Liver (tissue), 9 donors: ENCODE data around the gene PCDHGB2. TPM values are rescaled to one million over a fixed set of nuclear protein-coding genes. Genes with fewer than 3 reads are reported as not detected.
A peak's percentile ranks its signal among the peaks of the same experiment; 100 is the strongest.

Source experiments
- DNase-seq: peaks from one replicate; pipeline ENCODE4 v3.0.0-alpha.2; 2017; ENCODE audit warnings: low spot score
- H3K27ac ChIP-seq, 2 donors: one replicate each; pipeline ENCODE4 v1.7.0; 2013; ENCODE audit warnings: inconsistent platforms in 2 of 2, low read length in 2 of 2, control low read depth in 1 of 2, low read depth in 1 of 2, mild to moderate bottlenecking in 1 of 2
- H3K27me3 ChIP-seq, 4 donors: one replicate each; pipeline versions ENCODE4 v1.6.1 to v1.7.0; 2013; ENCODE audit warnings: low read length in 3 of 4, inconsistent platforms in 1 of 4, mild to moderate bottlenecking in 1 of 4, moderate library complexity in 1 of 4; ENCODE audit not compliant: control insufficient read depth in 4 of 4, insufficient read depth in 4 of 4
- H3K36me3 ChIP-seq, 4 donors: one replicate each; pipeline versions ENCODE4 v1.6.1 to v1.7.0; 2013; ENCODE audit warnings: low read length in 3 of 4, mild to moderate bottlenecking in 3 of 4, low read depth in 1 of 4, moderate library complexity in 1 of 4; ENCODE audit not compliant: control insufficient read depth in 4 of 4, insufficient read depth in 3 of 4
- H3K4me1 ChIP-seq, 4 donors: one replicate each; pipeline versions ENCODE4 v1.6.1 to v1.7.0; 2013; ENCODE audit warnings: low read length in 3 of 4, mild to moderate bottlenecking in 3 of 4, moderate library complexity in 1 of 4; ENCODE audit not compliant: control insufficient read depth in 4 of 4, insufficient read depth in 4 of 4
- H3K4me3 ChIP-seq, 3 donors: one replicate each; pipeline versions ENCODE4 v1.6.1 to v1.7.0; 2013; ENCODE audit warnings: low read length in 3 of 3, control low read depth in 1 of 3, low read depth in 1 of 3, mild to moderate bottlenecking in 1 of 3
- H3K9ac ChIP-seq, 2 donors: one replicate each; pipeline ENCODE4 v1.7.0; 2013; ENCODE audit warnings: low read length in 2 of 2, mild to moderate bottlenecking in 2 of 2, moderate library complexity in 2 of 2, control low read depth in 1 of 2, low read depth in 1 of 2
- H3K9me3 ChIP-seq, 4 donors: one replicate each; pipeline versions ENCODE4 v1.6.1 to v1.7.0; 2013; ENCODE audit warnings: low read length in 3 of 4; ENCODE audit not compliant: control insufficient read depth in 4 of 4
- EGR1 ChIP-seq, 2 donors: IDR thresholded peaks; 2 replicates each; pipeline ENCODE4 v1.6.1; 2016 to 2018; ENCODE audit warnings: antibody characterized with exemption in 2 of 2, low read depth in 2 of 2
- FOXA1 ChIP-seq: IDR thresholded peaks from 2 replicates; pipeline ENCODE4 v1.6.1; 2016; ENCODE audit warnings: antibody characterized with exemption
- FOXA2 ChIP-seq: IDR thresholded peaks from 2 replicates; pipeline ENCODE4 v1.6.1; 2016; ENCODE audit warnings: antibody characterized with exemption
- HNF4A ChIP-seq, 2 donors: conservative IDR thresholded peaks; 2 replicates each; pipeline ENCODE4 v1.6.1; 2016; ENCODE audit warnings: antibody characterized with exemption in 2 of 2, mild to moderate bottlenecking in 2 of 2
- HNF4G ChIP-seq: IDR thresholded peaks from 2 replicates; pipeline ENCODE4 v1.6.1; 2016; ENCODE audit warnings: antibody characterized with exemption
- JUND ChIP-seq, 2 donors: IDR thresholded peaks; 2 replicates each; pipeline ENCODE4 v1.6.1; 2016; ENCODE audit warnings: antibody characterized with exemption in 2 of 2
- NR2F2 ChIP-seq: IDR thresholded peaks from 2 replicates; pipeline ENCODE4 v1.6.1; 2016; ENCODE audit warnings: antibody characterized with exemption
- RAD21 ChIP-seq, 2 donors: IDR thresholded peaks; 2 replicates each; pipeline ENCODE4 v1.6.1; 2016; ENCODE audit warnings: antibody characterized with exemption in 2 of 2, mild to moderate bottlenecking in 2 of 2
- RXRA ChIP-seq, 2 donors: IDR thresholded peaks; 2 replicates each; pipeline ENCODE4 v1.6.1; 2017 to 2018; ENCODE audit warnings: antibody characterized with exemption in 2 of 2, mild to moderate bottlenecking in 1 of 2
- SP1 ChIP-seq: IDR thresholded peaks from 2 replicates; pipeline ENCODE4 v1.6.1; 2018; ENCODE audit warnings: antibody characterized with exemption, mild to moderate bottlenecking
- TAF1 ChIP-seq: conservative IDR thresholded peaks from 2 replicates; pipeline ENCODE4 v1.6.1; 2016; ENCODE audit warnings: antibody characterized with exemption, mild to moderate bottlenecking
- YY1 ChIP-seq: IDR thresholded peaks from 2 replicates; pipeline ENCODE4 v1.6.1; 2016; ENCODE audit warnings: antibody characterized with exemption, mild to moderate bottlenecking
- ZBTB33 ChIP-seq: IDR thresholded peaks from 2 replicates; pipeline ENCODE4 v1.6.1; 2016; ENCODE audit warnings: antibody characterized with exemption
- WGBS: extraction: QIAGEN DNeasy Blood & Tissue Kit; methylation state at CpG from one replicate; pipeline ENCODE4 v1.1.7; 2013; 5-methylcytosine and 5-hydroxymethylcytosine counted together
- polyA plus RNA-seq, 2 donors: library from polyadenylated mRNA; stranded (reverse) in 1 of 2; unstranded in 1 of 2; fragments of 200-250 nt in 1 of 2; fragments of >200 nt in 1 of 2; fragmentation: Nextera tagmentation in 1 of 2; extraction: Ambion mirVana in 1 of 2; gene quantifications; one replicate each; pipeline versions ENCODE4 v1.2.1 to v1.2.3, GENCODE V29; 2013 to 2015
- total RNA-seq, 2 donors: library from RNA; depleted of rRNA; stranded (reverse); fragments of >200 nt; gene quantifications; one replicate each; pipeline ENCODE4 v1.2.3, GENCODE V29; 2014
- donor health status: healthy.
- donor health status: healthy.
- donor health status: healthy.
- donor health status: healthy.
- donor health status: healthy.

Gene PCDHGB2
- total and polyA plus RNA-seq, 4 donors: 0.28 to 1.0 (median 0.47) TPM; not detected in 1

- TF ChIP-seq ZBTB33 (no peak), RAD21 (IDR thresholded peaks at IDR 0.05) (no peak), NR2F2 (no peak), YY1 (no peak), HNF4A (conservative IDR thresholded peaks at IDR 0.05) (no peak), SP1 (no peak), TAF1 (no peak), JUND (IDR thresholded peaks at IDR 0.05) (no peak), FOXA2 (no peak), FOXA1 (no peak), HNF4G (no peak)
Measured at GRCh38 chr5:141388661-141389060, 28.9 kb downstream of the PCDHGB2 start (continued).

GRCh38 chr5:141389153-141390042 is 29.6 kb downstream of the PCDHGB2 start:
- Histone ChIP-seq H3K4me1 (peaks cover 0 to 4% (median 0%) of the 10 kb centered on the region in 4 donors), H3K27ac (no peak overlapping the region), H3K4me3 (peak overlapping the region in 2 of 3 donors; percentile 42 to 44), H3K9me3 (peaks cover 40 to 85% (median 41%) of the 10 kb centered on the region in 4 donors), H3K9ac (no peak overlapping the region), H3K36me3 (peaks cover 0 to 6% (median 0%) of the 10 kb centered on the region in 4 donors), H3K27me3 (peaks cover 0 to 4% (median 0%) of the 10 kb centered on the region in 4 donors)
- no peak for TF ChIP-seq YY1
- TF ChIP-seq FOXA1: no peak
- no peak for TF ChIP-seq HNF4A (conservative IDR thresholded peaks at IDR 0.05)
- TF ChIP-seq EGR1 (IDR thresholded peaks at IDR 0.05; ENCODE audit: low read depth in 2 of 2): no peak
- WGBS: 36% methylated on average over 77 of the region's 77 CpGs
- DNase-seq: no peak

GRCh38 chr5:141392429-141393198 is 32.8 kb downstream of the PCDHGB2 start, which contains the start of gene PCDHGA8:
Gene PCDHGA8 (plus strand): TSS chr5:141392633. CDS start chr5:141392814, 181 bp downstream.
- Histone ChIP-seq H3K27ac (no peak within 1 kb of the TSS), H3K36me3 (peaks cover 0 to 6% (median 0%) of the 10 kb centered on the region in 4 donors), H3K4me3 (peak within 1 kb of the TSS in 2 of 3 donors; percentile 51 to 69), H3K9me3 (peaks cover 37 to 81% (median 39%) of the 10 kb centered on the region in 4 donors), H3K27me3 (peaks cover 0 to 4% (median 0%) of the 10 kb centered on the region in 4 donors), H3K4me1 (peaks cover 0 to 4% (median 0%) of the 10 kb centered on the region in 4 donors), H3K9ac (no peak within 1 kb of the TSS)
- 33% methylated on average over 38 of the region's 38 CpGs for whole genome bisulfite sequencing
- TF ChIP-seq RXRA (IDR thresholded peaks at IDR 0.05): no peak
- no peak for TF ChIP-seq EGR1 (IDR thresholded peaks at IDR 0.05; ENCODE audit: low read depth in 2 of 2)
- TF ChIP-seq NR2F2: no peak
- no peak for DNase-seq
